GM19193 (cell line): ENCODE measurements around the gene PLEKHG4B.

Source experiments
- POLR2A ChIP-seq: IDR thresholded peaks from 4 replicates; pipeline ENCODE4 v1.6.1; 2011; ENCODE audit not compliant: insufficient read depth, insufficient read length; ENCODE audit errors: extremely low read depth

PLEKHG4B gene

DNA sequence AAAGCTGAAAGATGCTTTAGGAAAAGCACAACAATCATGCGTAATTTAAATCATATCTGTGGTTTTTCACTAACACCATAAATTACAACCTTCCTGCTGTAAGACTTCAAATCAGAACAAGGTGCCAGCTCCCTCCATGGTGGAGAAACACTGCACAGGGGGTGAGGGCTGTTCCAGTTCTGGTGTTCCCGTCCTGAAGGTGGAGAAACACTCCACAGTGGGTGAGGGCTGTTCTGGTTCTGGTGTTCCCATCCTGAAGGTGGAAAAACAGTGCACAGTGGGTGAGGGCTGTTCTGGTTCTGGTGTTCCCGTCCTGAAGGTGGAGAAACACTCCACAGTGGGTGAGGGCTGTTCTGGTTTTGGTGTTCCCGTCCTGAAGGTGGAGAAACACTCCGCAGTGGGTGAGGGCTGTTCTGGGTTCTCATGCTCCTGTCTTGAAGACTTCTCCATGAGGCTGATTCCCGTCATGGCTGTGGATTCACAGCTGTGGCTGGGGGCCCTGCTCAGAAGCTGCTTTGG is 12.9 kb downstream of the PLEKHG4B start:
- no peak for TF ChIP-seq POLR2A

- TF ChIP-seq POLR2A, result no peak
These were observed 13.6 kb downstream of the PLEKHG4B start for GRCh38 chr5:105504-106070.

DNA sequence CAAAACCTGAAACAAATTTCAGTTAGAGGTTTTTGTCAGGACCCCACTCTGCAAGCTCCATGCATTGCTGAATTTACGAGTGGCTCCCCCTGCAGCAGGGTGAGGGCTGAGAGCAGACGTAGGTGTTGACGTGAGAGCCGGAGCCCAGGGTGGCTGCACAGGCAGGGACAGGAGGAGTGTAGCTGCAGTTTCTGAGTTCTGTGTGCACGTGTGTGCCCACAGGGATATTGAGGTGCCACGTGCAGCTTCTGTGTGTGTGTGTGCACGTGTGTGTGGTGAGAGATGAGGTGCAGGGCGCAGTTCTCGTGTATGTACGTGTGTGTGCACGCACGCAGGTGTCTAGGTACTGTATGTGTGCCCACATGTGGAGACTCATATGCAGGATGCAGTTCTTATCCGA is 14.6 kb downstream of the PLEKHG4B start:
- TF ChIP-seq POLR2A, result no peak

GRCh38 chr5:107526-107925 is 15.6 kb downstream of the PLEKHG4B start:
- TF ChIP-seq POLR2A, result no peak

DNA sequence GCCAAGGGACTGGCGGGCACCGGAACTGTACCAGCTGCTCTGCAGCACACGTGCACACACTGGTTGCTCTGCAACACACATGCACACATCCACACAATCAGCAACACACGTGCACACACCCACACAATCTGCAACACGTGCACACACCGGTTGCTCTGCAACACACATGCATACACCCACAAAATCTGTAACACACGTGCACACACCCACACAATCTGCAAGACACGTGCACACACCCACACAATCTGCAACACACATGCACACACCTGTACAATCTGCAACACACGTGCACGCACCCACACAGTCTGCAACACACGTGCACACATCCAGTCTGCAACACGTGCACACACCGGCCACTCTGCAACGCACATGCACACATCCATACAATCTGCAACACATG is 17.9 kb downstream of the PLEKHG4B start:
- no peak for TF ChIP-seq POLR2A

- no peak for TF ChIP-seq POLR2A
These were observed 18.4 kb downstream of the PLEKHG4B start for GRCh38 chr5:110270-110888.

DNA sequence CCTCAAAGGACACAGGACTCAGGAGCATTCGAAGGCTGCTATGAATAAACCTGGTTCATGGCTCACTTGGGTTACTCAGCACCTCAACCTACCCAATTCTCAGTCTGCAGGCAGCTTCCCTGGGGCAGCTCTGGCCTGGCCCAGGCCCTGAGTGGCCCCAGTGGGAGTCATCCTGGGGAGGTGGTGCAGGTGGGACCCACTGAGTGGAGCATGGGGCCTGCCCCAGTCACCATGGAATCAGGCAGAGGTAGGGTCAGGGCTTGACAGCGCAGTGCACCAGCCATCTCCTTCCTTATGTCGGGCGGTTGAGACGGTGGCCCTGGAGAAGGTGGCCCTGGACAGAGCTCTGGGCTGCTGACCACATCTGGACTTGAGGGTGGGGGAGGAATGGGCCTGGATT is 19.2 kb downstream of the PLEKHG4B start:
- TF ChIP-seq POLR2A, result no peak

DNA sequence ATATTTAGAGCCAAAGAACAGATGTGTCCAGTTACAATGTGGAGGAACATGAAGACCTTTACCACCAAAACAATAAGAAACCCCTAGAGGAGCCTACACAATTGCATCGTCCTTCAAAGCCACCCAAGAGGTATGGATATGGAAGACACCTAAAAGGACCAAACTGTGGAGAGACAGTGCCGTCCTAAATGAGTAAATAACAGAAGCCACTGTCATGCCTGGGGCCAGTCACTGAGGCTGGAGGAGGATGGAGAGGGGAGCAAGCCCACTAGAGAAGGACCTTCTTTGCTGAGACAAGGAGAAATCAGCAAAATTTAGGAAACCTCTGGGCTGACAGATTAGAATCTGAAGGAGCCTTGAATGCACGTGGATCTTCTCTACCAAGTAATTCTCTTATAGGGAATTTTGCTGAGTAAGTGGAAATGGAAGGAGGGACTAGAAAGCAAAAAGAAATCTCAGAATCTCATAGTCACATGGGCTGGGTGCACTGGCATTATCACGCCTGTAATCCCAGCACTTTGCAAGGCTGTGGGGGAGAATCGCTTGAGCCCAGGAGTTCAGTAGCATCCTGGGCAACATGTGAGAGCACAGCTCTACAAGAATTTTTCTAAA is 27.6 kb downstream of the PLEKHG4B start:
- TF ChIP-seq POLR2A, result no peak

GRCh38 chr5:121432-121831 is 29.5 kb downstream of the PLEKHG4B start:
- TF ChIP-seq POLR2A, result no peak

GRCh38 chr5:125815-126214 is 33.8 kb downstream of the PLEKHG4B start:
- TF ChIP-seq POLR2A, result no peak

GRCh38 chr5:126806-127205 is 34.8 kb downstream of the PLEKHG4B start:
- TF ChIP-seq POLR2A, result no peak

DNA sequence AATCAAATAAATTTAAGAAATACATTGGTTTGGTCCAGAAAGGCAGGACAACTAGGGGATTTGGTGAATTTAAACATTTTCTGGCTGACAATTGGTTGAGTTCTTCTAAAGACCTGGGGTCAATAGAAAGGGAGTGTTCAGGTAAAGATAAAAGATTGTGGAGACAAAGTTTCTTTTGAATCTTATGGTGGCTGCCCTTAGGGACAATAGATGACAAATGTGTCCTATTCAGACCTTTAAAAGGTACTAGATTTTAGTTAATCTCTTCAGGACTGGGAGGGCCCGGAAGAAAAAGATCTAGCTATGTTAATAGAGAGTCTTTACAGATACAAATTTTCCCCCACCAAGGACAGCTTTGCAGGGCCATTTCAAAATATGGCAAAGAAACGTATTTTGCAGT is 35.9 kb downstream of the PLEKHG4B start:
- no peak for TF ChIP-seq POLR2A

- no peak for TF ChIP-seq POLR2A
These were observed 36.5 kb downstream of the PLEKHG4B start for GRCh38 chr5:128446-128845.

DNA sequence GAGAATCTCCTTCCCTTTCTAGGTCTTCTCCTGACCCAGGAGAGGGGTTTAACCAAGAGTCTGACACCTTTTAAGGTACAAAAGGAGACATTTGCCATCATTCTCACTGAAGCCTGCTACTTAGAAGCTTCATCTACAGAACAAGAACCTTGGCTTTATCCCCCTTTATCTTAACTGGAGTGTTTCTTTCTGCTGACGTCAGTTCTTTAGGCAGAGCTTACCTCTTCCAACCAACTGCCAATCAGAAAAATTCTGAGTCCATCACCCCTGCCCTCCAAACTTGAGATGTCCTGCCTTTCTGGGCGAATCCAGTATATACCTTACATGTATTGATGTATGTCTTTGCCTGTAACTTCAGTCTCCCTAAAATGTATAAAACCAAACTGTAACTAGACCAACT is 37.2 kb downstream of the PLEKHG4B start:
- no peak for TF ChIP-seq POLR2A

DNA sequence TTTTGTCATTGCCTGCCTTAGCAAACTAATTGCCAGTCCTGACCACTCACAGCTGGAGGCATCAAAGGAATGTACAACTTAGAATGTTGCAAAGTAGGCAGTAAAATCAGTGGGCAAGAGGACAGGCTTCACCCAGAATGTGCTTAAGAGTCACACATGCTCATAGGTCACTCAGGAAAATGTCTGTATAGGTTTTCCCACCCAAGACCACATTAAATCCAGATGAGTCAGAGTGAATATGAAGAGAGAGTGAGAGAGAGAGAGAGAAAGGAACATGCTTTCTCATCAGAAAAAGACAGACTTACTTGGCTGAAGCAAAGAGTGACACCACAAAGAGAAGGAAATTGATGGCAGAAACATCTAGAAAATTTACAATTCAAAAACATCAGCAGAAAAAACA is 37.9 kb downstream of the PLEKHG4B start:
- TF ChIP-seq POLR2A, result no peak

DNA sequence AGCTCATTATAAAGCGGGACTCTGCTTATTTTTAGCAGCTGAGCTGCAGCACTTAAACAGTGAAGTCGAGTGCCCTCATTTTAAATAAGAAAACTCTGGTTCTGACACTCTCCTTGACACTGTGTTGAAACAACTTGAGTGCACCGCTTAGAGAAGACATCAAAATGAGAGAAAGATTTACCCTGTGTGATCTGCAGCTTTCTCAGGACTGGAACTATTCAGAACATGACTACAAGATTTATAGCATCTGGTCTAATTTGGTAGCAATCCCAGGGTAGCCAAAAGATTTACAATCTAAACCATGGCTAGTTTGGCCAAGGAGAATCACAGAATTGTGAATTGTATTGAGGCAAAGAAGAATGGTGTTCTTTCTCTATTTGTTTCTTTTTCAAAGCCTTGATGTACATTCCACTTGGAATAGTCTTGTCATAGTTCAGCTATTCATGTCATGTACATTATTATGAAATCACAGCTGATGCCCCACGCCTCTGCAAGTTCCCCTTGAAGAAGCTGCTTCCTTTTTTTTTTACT is 38.7 kb downstream of the PLEKHG4B start:
- TF ChIP-seq POLR2A, result no peak
